Suppressor macrophage treated with lipopolysaccharide for 4 hours (primary cell): Measurements from ENCODE around the gene RADIL.

Experiments
- DNase-seq: peaks from one replicate; pipeline ENCODE4 v3.0.0-alpha.2; 2020

Gene RADIL

GRCh38 chr7:4825081-4825480 is 58.4 kb downstream of the RADIL start:
- DNase-seq: no peak

- no peak for DNase-seq
These were observed 59.3 kb downstream of the RADIL start for GRCh38 chr7:4824120-4824775.

- no peak for DNase-seq
These were observed 59.9 kb downstream of the RADIL start for GRCh38 chr7:4823441-4824119.

- DNase-seq: no peak
These were observed 60.8 kb downstream of the RADIL start for GRCh38 chr7:4822677-4823076.

GRCh38 chr7:4820967-4821471 is 62.5 kb downstream of the RADIL start:
- DNase-seq: no peak

GRCh38 chr7:4820405-4820966 is 63.0 kb downstream of the RADIL start:
- no peak for DNase-seq

- DNase-seq: no peak
These were observed 63.7 kb downstream of the RADIL start for GRCh38 chr7:4819560-4820404.

GRCh38 chr7:4818000-4818794 is 65.3 kb downstream of the RADIL start:
- no peak for DNase-seq

GRCh38 chr7:4817178-4817901 is 66.2 kb downstream of the RADIL start:
- no peak for DNase-seq

- no peak for DNase-seq
These were observed 67.0 kb downstream of the RADIL start for GRCh38 chr7:4816419-4817080.

GRCh38 chr7:4815609-4816418 is 67.7 kb downstream of the RADIL start:
- no peak for DNase-seq

GRCh38 chr7:4815121-4815520 is 68.4 kb downstream of the RADIL start:
- DNase-seq: no peak

GRCh38 chr7:4814433-4814832 is 69.1 kb downstream of the RADIL start:
- no peak for DNase-seq

- no peak for DNase-seq
These were observed 73.8 kb downstream of the RADIL start for GRCh38 chr7:4809666-4810065.

GRCh38 chr7:4809091-4809591 is 74.4 kb downstream of the RADIL start:
- DNase-seq: peak; percentile 37

GRCh38 chr7:4808565-4808964 is 75.0 kb downstream of the RADIL start:
- no peak for DNase-seq

GRCh38 chr7:4808026-4808425 is 75.5 kb downstream of the RADIL start:
- no peak for DNase-seq

- no peak for DNase-seq
These were observed 75.9 kb downstream of the RADIL start for GRCh38 chr7:4807598-4808016.

- no peak for DNase-seq
These were observed 76.4 kb downstream of the RADIL start for GRCh38 chr7:4806983-4807597.

GRCh38 chr7:4805984-4806300 is 77.6 kb downstream of the RADIL start:
- no peak for DNase-seq
